GM10266 (cell line): ENCODE measurements around the gene ZW10.
"Not testable (repeated sequence)": the region's sequence is repeated elsewhere in the genome, so short reads cannot be mapped to it uniquely, and the experiment has no call there.

Experiments used
- DNase-seq: peaks from one replicate; pipeline ENCODE4 v3.0.0; 2012; ENCODE audit errors: extremely low spot score
- CTCF ChIP-seq: IDR thresholded peaks from 2 replicates; pipeline ENCODE4 v1.5.1; 2012; ENCODE audit warnings: mild to moderate bottlenecking, low read depth; ENCODE audit not compliant: control insufficient read depth, insufficient read depth; ENCODE audit errors: missing control alignments

The ZW10 gene

GRCh38 chr11:113715882-113716625 lies 57.4 kb downstream of the ZW10 start:
- DNase-seq: no peak
- no peak for TF ChIP-seq CTCF

GRCh38 chr11:113715273-113715672 lies 58.2 kb downstream of the ZW10 start:
- no peak for DNase-seq

GRCh38 chr11:113710989-113711388 lies 62.5 kb downstream of the ZW10 start:
- no peak for DNase-seq
- TF ChIP-seq CTCF: no peak

More at GRCh38 chr11:113715273-113715672, 58.2 kb downstream of the ZW10 start:
- no peak for TF ChIP-seq CTCF

- DNase-seq: no peak
- TF ChIP-seq CTCF: no peak
Measured at GRCh38 chr11:113705871-113706655, 67.4 kb downstream of the ZW10 start, which contains the start of gene TMPRSS5. TSS of gene TMPRSS5 (minus strand) at chr11:113706308. CDS start at chr11:113706224, 84 bp downstream.

DNA sequence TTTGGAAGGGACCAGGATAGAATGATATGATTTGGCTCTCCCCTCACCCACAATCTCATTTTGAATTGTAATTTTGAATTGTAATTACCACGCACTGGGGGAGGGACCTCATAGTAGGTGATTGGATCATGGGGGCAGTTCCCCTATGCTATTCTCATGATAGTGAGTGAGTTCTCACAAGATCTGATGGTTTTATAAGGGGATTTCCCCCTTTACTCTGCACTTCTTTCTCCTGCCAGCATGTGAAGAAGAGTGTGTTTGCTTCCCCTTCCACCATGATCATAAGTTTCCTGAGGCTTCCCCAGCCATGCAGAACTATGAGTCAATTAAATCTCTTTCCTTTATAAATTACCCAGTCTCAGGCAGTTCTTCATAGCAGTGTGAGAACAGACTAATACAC lies 69.9 kb downstream of the ZW10 start:
- not testable (repeated sequence) for DNase-seq

GRCh38 chr11:113701491-113701890 lies 72.0 kb downstream of the ZW10 start:
- TF ChIP-seq CTCF: no peak

GRCh38 chr11:113698515-113698914 lies 75.0 kb downstream of the ZW10 start:
- TF ChIP-seq CTCF: no peak
- no peak for DNase-seq

More at GRCh38 chr11:113701491-113701890, 72.0 kb downstream of the ZW10 start:
- no peak for DNase-seq
